ENCODE measurements around the gene SPPL2B.

GRCh38 chr19:2305452-2306280, 22.8 kb upstream of the SPPL2B start:
- TF ChIP-seq, protein P1, sequence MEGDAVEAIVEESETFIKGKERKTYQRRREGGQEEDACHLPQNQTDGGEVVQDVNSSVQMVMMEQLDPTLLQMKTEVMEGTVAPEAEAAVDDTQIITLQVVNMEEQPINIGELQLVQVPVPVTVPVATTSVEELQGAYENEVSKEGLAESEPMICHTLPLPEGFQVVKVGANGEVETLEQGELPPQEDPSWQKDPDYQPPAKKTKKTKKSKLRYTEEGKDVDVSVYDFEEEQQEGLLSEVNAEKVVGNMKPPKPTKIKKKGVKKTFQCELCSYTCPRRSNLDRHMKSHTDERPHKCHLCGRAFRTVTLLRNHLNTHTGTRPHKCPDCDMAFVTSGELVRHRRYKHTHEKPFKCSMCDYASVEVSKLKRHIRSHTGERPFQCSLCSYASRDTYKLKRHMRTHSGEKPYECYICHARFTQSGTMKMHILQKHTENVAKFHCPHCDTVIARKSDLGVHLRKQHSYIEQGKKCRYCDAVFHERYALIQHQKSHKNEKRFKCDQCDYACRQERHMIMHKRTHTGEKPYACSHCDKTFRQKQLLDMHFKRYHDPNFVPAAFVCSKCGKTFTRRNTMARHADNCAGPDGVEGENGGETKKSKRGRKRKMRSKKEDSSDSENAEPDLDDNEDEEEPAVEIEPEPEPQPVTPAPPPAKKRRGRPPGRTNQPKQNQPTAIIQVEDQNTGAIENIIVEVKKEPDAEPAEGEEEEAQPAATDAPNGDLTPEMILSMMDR (IDR thresholded peaks at IDR 0.05; ENCODE audit: low read depth, low read length, missing input control): no peak
- no peak for TF ChIP-seq ZBTB33 (IDR thresholded peaks at IDR 0.05)
- TF ChIP-seq, protein P2, sequence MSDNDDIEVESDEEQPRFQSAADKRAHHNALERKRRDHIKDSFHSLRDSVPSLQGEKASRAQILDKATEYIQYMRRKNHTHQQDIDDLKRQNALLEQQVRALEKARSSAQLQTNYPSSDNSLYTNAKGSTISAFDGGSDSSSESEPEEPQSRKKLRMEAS (IDR thresholded peaks at IDR 0.05): no peak
- no peak for TF ChIP-seq HNF4A (conservative IDR thresholded peaks at IDR 0.05)
- no peak for TF ChIP-seq NR2F2 (IDR thresholded peaks at IDR 0.05)
- no peak for TF ChIP-seq FOXA1 (IDR thresholded peaks at IDR 0.05)
- no peak for TF ChIP-seq TAF1 (conservative IDR thresholded peaks at IDR 0.05)
- TF ChIP-seq RXRA (IDR thresholded peaks at IDR 0.05): no peak
- no peak for TF ChIP-seq GABPA (IDR thresholded peaks at IDR 0.05 in 1 of 2, conservative IDR thresholded peaks at IDR 0.05 in 1 of 2)
- no peak for TF ChIP-seq JUND (IDR thresholded peaks at IDR 0.05)
- no peak for TF ChIP-seq RAD21 (IDR thresholded peaks at IDR 0.05)
- no peak for TF ChIP-seq EGR1 (IDR thresholded peaks at IDR 0.05; ENCODE audit: low read depth in 2 of 2)
- no peak for TF ChIP-seq YY1 (IDR thresholded peaks at IDR 0.05)
- TF ChIP-seq, protein P3, sequence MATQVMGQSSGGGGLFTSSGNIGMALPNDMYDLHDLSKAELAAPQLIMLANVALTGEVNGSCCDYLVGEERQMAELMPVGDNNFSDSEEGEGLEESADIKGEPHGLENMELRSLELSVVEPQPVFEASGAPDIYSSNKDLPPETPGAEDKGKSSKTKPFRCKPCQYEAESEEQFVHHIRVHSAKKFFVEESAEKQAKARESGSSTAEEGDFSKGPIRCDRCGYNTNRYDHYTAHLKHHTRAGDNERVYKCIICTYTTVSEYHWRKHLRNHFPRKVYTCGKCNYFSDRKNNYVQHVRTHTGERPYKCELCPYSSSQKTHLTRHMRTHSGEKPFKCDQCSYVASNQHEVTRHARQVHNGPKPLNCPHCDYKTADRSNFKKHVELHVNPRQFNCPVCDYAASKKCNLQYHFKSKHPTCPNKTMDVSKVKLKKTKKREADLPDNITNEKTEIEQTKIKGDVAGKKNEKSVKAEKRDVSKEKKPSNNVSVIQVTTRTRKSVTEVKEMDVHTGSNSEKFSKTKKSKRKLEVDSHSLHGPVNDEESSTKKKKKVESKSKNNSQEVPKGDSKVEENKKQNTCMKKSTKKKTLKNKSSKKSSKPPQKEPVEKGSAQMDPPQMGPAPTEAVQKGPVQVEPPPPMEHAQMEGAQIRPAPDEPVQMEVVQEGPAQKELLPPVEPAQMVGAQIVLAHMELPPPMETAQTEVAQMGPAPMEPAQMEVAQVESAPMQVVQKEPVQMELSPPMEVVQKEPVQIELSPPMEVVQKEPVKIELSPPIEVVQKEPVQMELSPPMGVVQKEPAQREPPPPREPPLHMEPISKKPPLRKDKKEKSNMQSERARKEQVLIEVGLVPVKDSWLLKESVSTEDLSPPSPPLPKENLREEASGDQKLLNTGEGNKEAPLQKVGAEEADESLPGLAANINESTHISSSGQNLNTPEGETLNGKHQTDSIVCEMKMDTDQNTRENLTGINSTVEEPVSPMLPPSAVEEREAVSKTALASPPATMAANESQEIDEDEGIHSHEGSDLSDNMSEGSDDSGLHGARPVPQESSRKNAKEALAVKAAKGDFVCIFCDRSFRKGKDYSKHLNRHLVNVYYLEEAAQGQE (IDR thresholded peaks at IDR 0.05): no peak

Measured in liver (tissue), 3 donors.